ENCODE measurements around the gene RPGRIP1L.

Gene RPGRIP1L

GRCh38 chr16:53695070-53695469 lies 8.6 kb downstream of the RPGRIP1L start:
- Histone ChIP-seq H2AFZ (no peak overlapping the region), H3K4me3 (ENCODE audit: low read depth, low read length) (no peak overlapping the region), H3K9ac (no peak overlapping the region), H3K4me1 (no peaks in the 10 kb centered on the region), H3K27ac (no peak overlapping the region), H3K9me3 (ENCODE audit: control insufficient read depth, low read length) (no peaks in the 10 kb centered on the region), H3K79me2 (no peaks in the 10 kb centered on the region), H3K4me2 (ENCODE audit: low read length) (no peak overlapping the region), H3K36me3 (ENCODE audit: control insufficient read depth, insufficient read depth, low read length) (no peaks in the 10 kb centered on the region), H3K27me3 (ENCODE audit: control insufficient read depth, insufficient read depth, low read length) (no peaks in the 10 kb centered on the region)
- TF ChIP-seq CTCF (IDR thresholded peaks at IDR 0.05), result no peak

GRCh38 chr16:53693320-53693719 lies 10.3 kb downstream of the RPGRIP1L start:
- no peak overlapping the region for H3K4me3 ChIP-seq (ENCODE audit: low read depth, low read length)
- no peaks in the 10 kb centered on the region for H3K9me3 ChIP-seq (ENCODE audit: control insufficient read depth, low read length)
- H3K27me3 ChIP-seq (ENCODE audit: control insufficient read depth, insufficient read depth, low read length), result no peaks in the 10 kb centered on the region
- no peaks in the 10 kb centered on the region for H3K4me1 ChIP-seq
- no peak for TF ChIP-seq CTCF (IDR thresholded peaks at IDR 0.05)
- no peaks in the 10 kb centered on the region for H3K36me3 ChIP-seq (ENCODE audit: control insufficient read depth, insufficient read depth, low read length)
- no peaks in the 10 kb centered on the region for H3K79me2 ChIP-seq
- H3K4me2 ChIP-seq (ENCODE audit: low read length), result no peak overlapping the region
- no peak overlapping the region for H3K27ac ChIP-seq
- H2AFZ ChIP-seq, result no peak overlapping the region
- H3K9ac ChIP-seq, result no peak overlapping the region

GRCh38 chr16:53692146-53692545 lies 11.5 kb downstream of the RPGRIP1L start:
- no peaks in the 10 kb centered on the region for H3K4me1 ChIP-seq
- H3K4me3 ChIP-seq (ENCODE audit: low read depth, low read length), result no peak overlapping the region
- no peak overlapping the region for H3K4me2 ChIP-seq (ENCODE audit: low read length)
- no peaks in the 10 kb centered on the region for H3K9me3 ChIP-seq (ENCODE audit: control insufficient read depth, low read length)
- no peak overlapping the region for H3K27ac ChIP-seq
- H3K27me3 ChIP-seq (ENCODE audit: control insufficient read depth, insufficient read depth, low read length), result no peaks in the 10 kb centered on the region
- no peak overlapping the region for H2AFZ ChIP-seq
- H3K36me3 ChIP-seq (ENCODE audit: control insufficient read depth, insufficient read depth, low read length), result no peaks in the 10 kb centered on the region
- no peaks in the 10 kb centered on the region for H3K79me2 ChIP-seq
- TF ChIP-seq CTCF (IDR thresholded peaks at IDR 0.05), result no peak
- H3K9ac ChIP-seq, result no peak overlapping the region

- Histone ChIP-seq H3K9ac (no peak overlapping the region), H3K36me3 (ENCODE audit: control insufficient read depth, insufficient read depth, low read length) (no peaks in the 10 kb centered on the region), H3K27ac (no peak overlapping the region), H3K4me2 (ENCODE audit: low read length) (no peak overlapping the region), H3K4me3 (ENCODE audit: low read depth, low read length) (no peak overlapping the region), H3K4me1 (no peaks in the 10 kb centered on the region), H3K9me3 (ENCODE audit: control insufficient read depth, low read length) (no peaks in the 10 kb centered on the region), H2AFZ (no peak overlapping the region), H3K79me2 (no peaks in the 10 kb centered on the region), H3K27me3 (ENCODE audit: control insufficient read depth, insufficient read depth, low read length) (no peaks in the 10 kb centered on the region)
- no peak for TF ChIP-seq CTCF (IDR thresholded peaks at IDR 0.05)
Measured at GRCh38 chr16:53690771-53691170, 12.9 kb downstream of the RPGRIP1L start.

GRCh38 chr16:53689636-53690035 lies 14.0 kb downstream of the RPGRIP1L start:
- H3K79me2 ChIP-seq, result no peaks in the 10 kb centered on the region
- no peak overlapping the region for H3K9ac ChIP-seq
- no peak for TF ChIP-seq CTCF (IDR thresholded peaks at IDR 0.05)
- no peak overlapping the region for H3K27ac ChIP-seq
- no peak overlapping the region for H3K4me3 ChIP-seq (ENCODE audit: low read depth, low read length)
- H2AFZ ChIP-seq, result no peak overlapping the region
- no peak overlapping the region for H3K4me2 ChIP-seq (ENCODE audit: low read length)
- no peaks in the 10 kb centered on the region for H3K9me3 ChIP-seq (ENCODE audit: control insufficient read depth, low read length)
- no peaks in the 10 kb centered on the region for H3K27me3 ChIP-seq (ENCODE audit: control insufficient read depth, insufficient read depth, low read length)
- H3K36me3 ChIP-seq (ENCODE audit: control insufficient read depth, insufficient read depth, low read length), result no peaks in the 10 kb centered on the region
- no peaks in the 10 kb centered on the region for H3K4me1 ChIP-seq
